Fibroblast of lung (primary cell): ENCODE measurements around the gene CAPS2. TPM values are rescaled to one million over a fixed set of nuclear protein-coding genes. Genes with fewer than 3 reads are reported as not detected.

ENCODE experiments used
- DNase-seq, 2 donors: peaks; one replicate each; pipeline versions ENCODE4 v3.0.0 to v3.0.0-alpha.2; 2010; ENCODE audit warnings: low read depth in 2 of 2
- H2AFZ ChIP-seq: 2 replicates; pipeline ENCODE4 v1.5.1; 2012; ENCODE audit warnings: low read length, control low read depth, inconsistent platforms
- H3K27ac ChIP-seq: 2 replicates; pipeline ENCODE4 v1.5.1; 2011; ENCODE audit warnings: low read length, control low read depth; ENCODE audit not compliant: insufficient read depth
- H3K27me3 ChIP-seq: 2 replicates; pipeline ENCODE4 v1.5.1; 2011; ENCODE audit warnings: mild to moderate bottlenecking, low read length; ENCODE audit not compliant: control insufficient read depth, insufficient read depth
- H3K36me3 ChIP-seq: 2 replicates; pipeline ENCODE4 v1.5.1; 2011; ENCODE audit warnings: low read length; ENCODE audit not compliant: control insufficient read depth, insufficient read depth
- H3K4me1 ChIP-seq: 2 replicates; pipeline ENCODE4 v1.5.1; 2011; ENCODE audit warnings: low read length; ENCODE audit not compliant: control insufficient read depth, insufficient read depth; ENCODE audit errors: extremely low read depth
- H3K4me2 ChIP-seq: 2 replicates; pipeline ENCODE4 v1.5.1; 2011; ENCODE audit warnings: low read length, control low read depth; ENCODE audit not compliant: insufficient read depth; ENCODE audit errors: extremely low read depth
- H3K4me3 ChIP-seq, 4 experiments: fragments of 200-600 bp in 1 of 4; sonication (generic) in 1 of 4; replicated peaks in 1 of 4; 2 replicates each; pipeline ENCODE4 v1.5.1; 2011 to 2016; ENCODE audit warnings: low read length in 4 of 4, low read depth in 3 of 4, mild to moderate bottlenecking in 3 of 4, control low read depth in 2 of 4, inconsistent platforms in 1 of 4, mixed read lengths in 1 of 4; ENCODE audit not compliant: insufficient read depth in 1 of 4; ENCODE audit errors: control extremely low read depth in 1 of 4
- H3K79me2 ChIP-seq: 2 replicates; pipeline ENCODE4 v1.5.1; 2012; ENCODE audit warnings: mild to moderate bottlenecking, low read length, inconsistent platforms; ENCODE audit not compliant: control insufficient read depth, insufficient read depth
- H3K9ac ChIP-seq: 2 replicates; pipeline ENCODE4 v1.5.1; 2011; ENCODE audit warnings: mild to moderate bottlenecking, low read length, control low read depth; ENCODE audit not compliant: insufficient read depth
- H3K9me3 ChIP-seq: 2 replicates; pipeline ENCODE4 v1.5.1; 2012; ENCODE audit warnings: low read depth, low read length; ENCODE audit not compliant: control insufficient read depth, insufficient read depth
- H4K20me1 ChIP-seq: 2 replicates; pipeline ENCODE4 v1.5.1; 2011; ENCODE audit warnings: low read length; ENCODE audit not compliant: control insufficient read depth, insufficient read depth; ENCODE audit errors: extremely low read depth
- CTCF ChIP-seq, 2 donors: IDR thresholded peaks in 1 of 2; conservative IDR thresholded peaks in 1 of 2; 1 replicate in 1 of 2; 2 replicates in 1 of 2; pipeline ENCODE4 v1.5.1; 2011 to 2012; ENCODE audit warnings: low read length in 2 of 2, control low read depth in 1 of 2, inconsistent platforms in 1 of 2, low read depth in 1 of 2, mild to moderate bottlenecking in 1 of 2
- EZH2 ChIP-seq: IDR thresholded peaks from 2 replicates; pipeline ENCODE4 v1.5.1; 2012; ENCODE audit warnings: low read length, control low read depth, mild to moderate bottlenecking; ENCODE audit errors: missing control alignments
- polyA plus RNA-seq, 2 donors: library from polyadenylated mRNA; depleted of rRNA in 1 of 2; stranded (reverse) in 1 of 2; unstranded in 1 of 2; fragments of >200 nt; gene quantifications; 2 replicates each; pipeline ENCODE4 v1.2.1, GENCODE V29; 2011 to 2012; ENCODE audit warnings: missing spikeins in 1 of 2
- total RNA-seq: library from RNA; depleted of rRNA; stranded (reverse); fragments of >200 nt; gene quantifications from 2 replicates; pipeline ENCODE4 v1.2.1, GENCODE V29; 2014

Gene CAPS2
- total and polyA plus RNA-seq, 2 donors (not counting 1 experiment from before 2014, with no cell fraction given): 3.5 to 21.1 TPM

- Histone ChIP-seq H3K4me3 (no peak overlapping the region), H4K20me1 (no peaks in the 10 kb centered on the region), H3K4me2 (no peak overlapping the region), H3K9me3 (no peaks in the 10 kb centered on the region), H3K4me1 (no peaks in the 10 kb centered on the region), H3K36me3 (no peaks in the 10 kb centered on the region), H3K27me3 (no peaks in the 10 kb centered on the region), H2AFZ (no peak overlapping the region), H3K27ac (no peak overlapping the region), H3K9ac (no peak overlapping the region), H3K79me2 (no peaks in the 10 kb centered on the region)
- peak in 1 of 2 donors; percentile 41 for DNase-seq
- TF ChIP-seq CTCF (conservative IDR thresholded peaks at IDR 0.05 in 1 of 2, IDR thresholded peaks at IDR 0.05 in 1 of 2; ENCODE audit: low read depth in 1 of 2, low read length in 2 of 2) (no peak), EZH2 (no peak)
Measured at GRCh38 chr12:75341873-75342272, 11.7 kb upstream of the CAPS2 start.

- H3K36me3 ChIP-seq: no peaks in the 10 kb centered on the region
- H3K9ac ChIP-seq: no peak overlapping the region
- H3K27ac ChIP-seq: no peak overlapping the region
- no peaks in the 10 kb centered on the region for H3K79me2 ChIP-seq
- no peak for TF ChIP-seq CTCF (conservative IDR thresholded peaks at IDR 0.05 in 1 of 2, IDR thresholded peaks at IDR 0.05 in 1 of 2; ENCODE audit: low read depth in 1 of 2, low read length in 2 of 2)
- no peak for TF ChIP-seq EZH2
- no peak overlapping the region for H3K4me3 ChIP-seq
- H3K9me3 ChIP-seq: no peaks in the 10 kb centered on the region
- no peaks in the 10 kb centered on the region for H3K27me3 ChIP-seq
- H4K20me1 ChIP-seq: no peaks in the 10 kb centered on the region
- no peak for DNase-seq
- H3K4me2 ChIP-seq: no peak overlapping the region
- H3K4me1 ChIP-seq: no peaks in the 10 kb centered on the region
- no peak overlapping the region for H2AFZ ChIP-seq
Measured at GRCh38 chr12:75337905-75338304, 7.8 kb upstream of the CAPS2 start.

- DNase-seq: peak; percentile 89 to 90
- peak within 1 kb of the TSS; percentile 46 to 80 (median 62) for H3K4me3 ChIP-seq
- peak within 1 kb of the TSS; percentile 91 for H3K4me2 ChIP-seq
- no peaks in the 10 kb centered on the region for H3K9me3 ChIP-seq
- no peaks in the 10 kb centered on the region for H3K79me2 ChIP-seq
- H3K27ac ChIP-seq: peak within 1 kb of the TSS; percentile 65
- no peaks in the 10 kb centered on the region for H3K36me3 ChIP-seq
- peak within 1 kb of the TSS; percentile 45 for H3K9ac ChIP-seq
- H4K20me1 ChIP-seq: no peaks in the 10 kb centered on the region
- peaks cover 3% of the 10 kb centered on the region for H3K4me1 ChIP-seq
- peak within 1 kb of the TSS; percentile 96 for H2AFZ ChIP-seq
- TF ChIP-seq CTCF (conservative IDR thresholded peaks at IDR 0.05 in 1 of 2, IDR thresholded peaks at IDR 0.05 in 1 of 2; ENCODE audit: low read depth in 1 of 2, low read length in 2 of 2): peak; percentile 77 to 82
- TF ChIP-seq EZH2: no peak
- H3K27me3 ChIP-seq: no peaks in the 10 kb centered on the region
Measured at GRCh38 chr12:75334384-75335030, 4.4 kb upstream of the CAPS2 start, which contains the start of gene GLIPR1L1. Gene GLIPR1L1 (plus strand): TSS chr12:75334670. CDS start chr12:75334729, 59 bp downstream.
